A549 (cell line): ENCODE results near the gene LUC7L2. TPM values are rescaled to one million over a fixed set of nuclear protein-coding genes. Genes with fewer than 3 reads are reported as not detected.
"Not testable (repeated sequence)": the region's sequence is repeated elsewhere in the genome, so short reads cannot be mapped to it uniquely, and the experiment has no call there.

Experiments
- ATAC-seq, 2 experiments: fragments of 200-7000 bp in 1 of 2; fragments of >200 bp in 1 of 2; cut with Nextera tagmentation in 1 of 2; cut with Tn5 transposase in 1 of 2; 3 replicates each; pipeline versions ENCODE4 v1.8.0 to v1.9.1; 2018 to 2020; ENCODE audit warnings: mild to moderate bottlenecking in 1 of 2, moderate library complexity in 1 of 2
- CTCF ChIA-PET: fragments of 300-600 bp; sonication (Branson Sonifier 250); formaldehyde crosslinking; extraction: SDS; loops from one replicate; lab custom pipeline; 2021; ENCODE audit warnings: antibody characterized with exemption, inconsistent platforms; lab: Yijun Ruan, JAX
- POLR2A ChIA-PET: fragments of 350-600 bp; formaldehyde crosslinking; extraction: SDS; loops from one replicate; lab custom pipeline; 2021; ENCODE audit warnings: antibody characterized with exemption, inconsistent platforms; lab: Yijun Ruan, JAX
- DNase-seq, 2 experiments: peaks; one replicate each; pipeline versions ENCODE4 v3.0.0 to v3.0.0-alpha.2; 2011 to 2016; ENCODE audit warnings: low read depth in 1 of 2, low spot score in 1 of 2
- FAIRE-seq: peaks from 2 replicates; lab custom pipeline; 2011; peaks lifted over from hg19 to GRCh38; lab: Jason Lieb, UNC
- H3K27ac ChIP-seq, 2 experiments: fragments of >200 bp; sonication (Bioruptor Twin); formaldehyde crosslinking; 3 replicates each; pipeline ENCODE4 v1.5.1; 2016 to 2017
- H3K4me1 ChIP-seq: fragments of >200 bp; sonication (Bioruptor Twin); formaldehyde crosslinking; 3 replicates; pipeline ENCODE4 v1.6.1; 2016
- H3K4me2 ChIP-seq: fragments of >200 bp; sonication (Bioruptor Twin); formaldehyde crosslinking; 3 replicates; pipeline ENCODE4 v1.6.1; 2016
- H3K4me3 ChIP-seq: fragments of >200 bp; sonication (Bioruptor Twin); formaldehyde crosslinking; 3 replicates; pipeline ENCODE4 v1.5.1; 2016
- H3K9me3 ChIP-seq: fragments of >200 bp; sonication (Bioruptor Twin); formaldehyde crosslinking; 3 replicates; pipeline ENCODE4 v1.6.1; 2016
- CBX2 ChIP-seq: fragments of 200-600 bp; sonication (generic); IDR thresholded peaks from 2 replicates; pipeline ENCODE4 v1.6.1; 2016; ENCODE audit warnings: low read depth, mild to moderate bottlenecking, borderline replicate concordance
- CBX8 ChIP-seq: fragments of 200-600 bp; sonication (generic); IDR thresholded peaks from 2 replicates; pipeline ENCODE4 v1.6.1; 2016
- CEBPB ChIP-seq, 2 experiments: fragments of >200 bp in 1 of 2; sonication (Bioruptor Twin) in 1 of 2; formaldehyde crosslinking in 1 of 2; IDR thresholded peaks; 2 replicates each; pipeline ENCODE4 v1.6.1; 2012 to 2016
- CHD4 ChIP-seq: fragments of 200-600 bp; sonication (generic); IDR thresholded peaks from 2 replicates; pipeline ENCODE4 v1.6.1; 2016; ENCODE audit warnings: antibody characterized with exemption, mild to moderate bottlenecking, borderline replicate concordance
- CTCF ChIP-seq: fragments of >200 bp; sonication (Bioruptor Twin); formaldehyde crosslinking; IDR thresholded peaks from 3 replicates; pipeline ENCODE4 v1.5.1; 2016
- EHMT2 ChIP-seq: fragments of 200-600 bp; sonication (generic); IDR thresholded peaks from 2 replicates; pipeline ENCODE4 v1.6.1; 2016; ENCODE audit warnings: antibody characterized with exemption, low read depth, mild to moderate bottlenecking, moderate library complexity
- EP300 ChIP-seq, 2 experiments: fragments of >200 bp; sonication (Bioruptor Twin); formaldehyde crosslinking; IDR thresholded peaks; 2 replicates in 1 of 2; 3 replicates in 1 of 2; pipeline ENCODE4 v1.6.1; 2016 to 2017
- HMGXB4 ChIP-seq: fragments of 250-450 bp; sonication (Bioruptor Pico); IDR thresholded peaks from 2 replicates; pipeline ENCODE4 v1.5.0; 2021; ENCODE audit warnings: mild to moderate bottlenecking, moderate library complexity, borderline replicate concordance
- HOXA7 ChIP-seq: fragments of 250-450 bp; sonication (Bioruptor Pico); IDR thresholded peaks from 2 replicates; pipeline ENCODE4 v1.5.0; 2020; ENCODE audit warnings: mild to moderate bottlenecking, moderate library complexity
- HOXB13 ChIP-seq: fragments of 250-450 bp; sonication (Bioruptor Pico); IDR thresholded peaks from 2 replicates; pipeline ENCODE4 v1.5.0; 2020; ENCODE audit warnings: low read depth, mild to moderate bottlenecking, moderate library complexity
- HOXB5 ChIP-seq: fragments of 250-450 bp; sonication (Bioruptor Pico); IDR thresholded peaks from 2 replicates; pipeline ENCODE4 v1.5.0; 2020; ENCODE audit warnings: mild to moderate bottlenecking, moderate library complexity
- JUNB ChIP-seq: fragments of >200 bp; sonication (Bioruptor Twin); formaldehyde crosslinking; IDR thresholded peaks from 2 replicates; pipeline ENCODE4 v1.6.1; 2016
- MAFK ChIP-seq: fragments of 450-650 bp; IDR thresholded peaks from 2 replicates; pipeline ENCODE4 v1.6.1; 2014; ENCODE audit not compliant: partially characterized antibody
- MAZ ChIP-seq: fragments of 150-350 bp; IDR thresholded peaks from 2 replicates; pipeline ENCODE4 v1.6.1; 2014; ENCODE audit warnings: antibody characterized with exemption, low read depth, low read length, borderline replicate concordance
- MYC ChIP-seq: IDR thresholded peaks from 2 replicates; pipeline ENCODE4 v1.6.1; 2012; ENCODE audit warnings: mild to moderate bottlenecking, inconsistent platforms, low read length, improper control_type of control experiment, borderline replicate concordance
- RAD21 ChIP-seq, 2 experiments: fragments of >200 bp in 1 of 2; sonication (Bioruptor Twin) in 1 of 2; formaldehyde crosslinking in 1 of 2; IDR thresholded peaks in 1 of 2; conservative IDR thresholded peaks in 1 of 2; 2 replicates in 1 of 2; 3 replicates in 1 of 2; pipeline ENCODE4 v1.6.1; 2012 to 2018; ENCODE audit warnings: inconsistent platforms in 1 of 2
- USF2 ChIP-seq: fragments of 450-650 bp; IDR thresholded peaks from 2 replicates; pipeline ENCODE4 v1.6.1; 2014; ENCODE audit warnings: antibody characterized with exemption
- ZNF302 ChIP-seq: fragments of 250-450 bp; sonication (Bioruptor Pico); IDR thresholded peaks from 2 replicates; pipeline ENCODE4 v1.9.0; 2021; ENCODE audit warnings: inconsistent platforms, mild to moderate bottlenecking, moderate library complexity
- ZSCAN20 ChIP-seq: fragments of 250-450 bp; sonication (Bioruptor Pico); IDR thresholded peaks from 2 replicates; pipeline ENCODE4 v1.8.0; 2022; ENCODE audit warnings: mild to moderate bottlenecking, moderate library complexity
- WGBS: methylation state at CpG from one replicate; pipeline ENCODE4 v1.1.6; 2017; ENCODE audit errors: missing lambda C conversion rate; 5-methylcytosine and 5-hydroxymethylcytosine counted together
- polyA plus RNA-seq, 4 experiments: library from polyadenylated mRNA; depleted of rRNA in 3 of 4; stranded (reverse); fragments of >200 nt; fragmentation: RNase III in 1 of 4; extraction: RNeasy Plus Mini Kit Qiagen cat#74134 plus additional on column Dnase treatment in 1 of 4; gene quantifications; 2 replicates in 3 of 4; 3 replicates in 1 of 4; pipeline ENCODE4 v1.2.3, GENCODE V29; 2011 to 2017

Gene LUC7L2
- polyA plus RNA-seq, 2 of the 4 experiments (the other 2 are of a cell fraction) = 49.5 to 75.7 TPM

GRCh38 chr7:139317939-139318505 lies 41.7 kb upstream of the LUC7L2 start:
- H3K4me1 ChIP-seq = no peaks in the 10 kb centered on the region
- WGBS = 92% methylated on average over 5 of the region's 5 CpGs
- TF ChIP-seq CBX2 = no peak
- TF ChIP-seq MYC = no peak
- TF ChIP-seq EP300 (IDR thresholded peaks at IDR 0.05) = no peak
- TF ChIP-seq USF2 = no peak
- TF ChIP-seq ZNF302 (CRISPR knock-in tag) = no peak
- TF ChIP-seq HOXB5 (CRISPR knock-in tag) = no peak
- no peak for TF ChIP-seq HOXB13 (CRISPR knock-in tag)
- TF ChIP-seq MAZ = no peak
- no peak for TF ChIP-seq HOXA7 (CRISPR knock-in tag)
- TF ChIP-seq CEBPB (IDR thresholded peaks at IDR 0.05) = no peak
- TF ChIP-seq ZSCAN20 (CRISPR knock-in tag) = no peak
- no peak for TF ChIP-seq HMGXB4 (CRISPR knock-in tag)
- TF ChIP-seq EHMT2 = no peak
- no peak for TF ChIP-seq CBX8
- H3K4me2 ChIP-seq = no peak overlapping the region
- H3K4me3 ChIP-seq = no peak overlapping the region
- CTCF ChIA-PET = interaction anchor here (1.4 kb wide), 1 partner anchor 22 kb away, joined by 3 read pairs; no protein-coding TSS in a partner anchor
- no peaks in the 10 kb centered on the region for H3K9me3 ChIP-seq
- no peak for FAIRE-seq
- DNase-seq = no peak
- ATAC-seq = no peak
- H3K27ac ChIP-seq = no peak overlapping the region
- POLR2A ChIA-PET = no interaction called here

- Histone ChIP-seq H3K27ac (no peak overlapping the region), H3K9me3 (no peaks in the 10 kb centered on the region), H3K4me1 (no peaks in the 10 kb centered on the region), H3K4me2 (no peak overlapping the region), H3K4me3 (no peak overlapping the region)
- CTCF ChIA-PET = interaction anchor here (0.8 to 4.2 kb wide), 6 partner anchors 10 to 88 kb away, joined by 3 to 16 read pairs (median 5); no protein-coding TSS in a partner anchor
- POLR2A ChIA-PET = interaction anchor here (0.7 kb wide), 1 partner anchor 90 kb away, joined by 3 read pairs; the partner anchor contains the start of gene UBN2
- FAIRE-seq (no peak), ATAC-seq (peak; percentile 54 to 84; a peak in 3 of 6 replicates), DNase-seq (peak in 1 of 2 experiments; percentile 48)
- no peak for TF ChIP-seq JUNB
- TF ChIP-seq CHD4 = no peak
- TF ChIP-seq CTCF = 0 out of 3 replicates have a peak, but pooled peaks have one; percentile 18
- TF ChIP-seq MAFK = no peak
- TF ChIP-seq RAD21 (conservative IDR thresholded peaks at IDR 0.05 in 1 of 2, IDR thresholded peaks at IDR 0.05 in 1 of 2) = peak in 1 of 2 experiments; percentile 23; a peak in 3 of 5 replicates
- WGBS = 71% methylated on average over 10 of the region's 11 CpGs
Measured at GRCh38 chr7:139321071-139321745, 38.5 kb upstream of the LUC7L2 start.

- H3K27ac ChIP-seq, H3K4me1 ChIP-seq, H3K4me2 ChIP-seq, DNase-seq, CTCF ChIA-PET, FAIRE-seq, POLR2A ChIA-PET, ATAC-seq, H3K9me3 ChIP-seq, H3K4me3 ChIP-seq: not testable (repeated sequence)
- 85% methylated on average over 11 of the region's 11 CpGs for WGBS
Measured at GRCh38 chr7:139324709-139325108, 35.0 kb upstream of the LUC7L2 start.
